Stomach (tissue), 9 donors: ENCODE data around the gene MT1G. TPM values are rescaled to one million over a fixed set of nuclear protein-coding genes. Genes with fewer than 3 reads are reported as not detected.

ENCODE experiments used
- DNase-seq, 2 donors: peaks; one replicate each; pipeline versions ENCODE4 v3.0.0 to v3.0.0-alpha.2; 2013 to 2019
- H3K27ac ChIP-seq, 5 donors: fragments of 200-600 bp in 4 of 5; sonication (generic) in 4 of 5; one replicate each; pipeline ENCODE4 v1.5.1; 2013 to 2019; ENCODE audit warnings: mild to moderate bottlenecking in 1 of 5, moderate library complexity in 1 of 5
- H3K27me3 ChIP-seq, 3 donors: fragments of 200-600 bp; sonication (generic); one replicate each; pipeline ENCODE4 v1.5.1; 2017 to 2019; ENCODE audit warnings: mixed run types in 1 of 3
- H3K36me3 ChIP-seq, 4 donors: fragments of 200-600 bp; sonication (generic); 1 replicate in 3 of 4; 2 replicates in 1 of 4; pipeline ENCODE4 v1.5.1; 2016 to 2019
- H3K4me1 ChIP-seq, 4 donors: fragments of 200-600 bp; sonication (generic); one replicate each; pipeline ENCODE4 v1.5.1; 2016 to 2019
- H3K4me3 ChIP-seq, 4 donors: fragments of 200-600 bp; sonication (generic) in 3 of 4; one replicate each; pipeline ENCODE4 v1.5.1; 2016 to 2019; ENCODE audit warnings: mild to moderate bottlenecking in 1 of 4
- H3K9me3 ChIP-seq, 4 donors: fragments of 200-600 bp; sonication (generic); one replicate each; pipeline ENCODE4 v1.5.1; 2016 to 2019
- EP300 ChIP-seq: sonication (generic); formaldehyde crosslinking; IDR thresholded peaks from one replicate; pipeline ENCODE4 v1.6.1; 2017; ENCODE audit warnings: antibody characterized with exemption
- POLR2A ChIP-seq, 4 donors: fragments of 450-650 bp; IDR thresholded peaks; one replicate each; pipeline ENCODE4 v1.6.1; 2016; ENCODE audit warnings: antibody characterized with exemption in 4 of 4, control low read depth in 2 of 4, mild to moderate bottlenecking in 1 of 4, moderate library complexity in 1 of 4
- POLR2AphosphoS5 ChIP-seq, 3 donors: sonication (generic); formaldehyde crosslinking; IDR thresholded peaks; one replicate each; pipeline ENCODE4 v1.6.1; 2016; ENCODE audit warnings: antibody characterized with exemption in 3 of 3
- WGBS, 5 donors: extraction: QIAGEN DNeasy Blood & Tissue Kit in 3 of 5; methylation state at CpG; one replicate each; pipeline versions ENCODE4 v1.1.5 to v1.1.7; 2013 to 2018; 5-methylcytosine and 5-hydroxymethylcytosine counted together
- intact Hi-C: fragments of 100-400 bp; cut with DNase I; formaldehyde crosslinking; loops from one replicate; pipeline ENCODE4 v1.15.1; 2023; ENCODE audit warnings: low total_unique reads
- polyA plus RNA-seq, 3 donors: library from polyadenylated mRNA; stranded (reverse); fragments of 200-250 nt; gene quantifications; one replicate each; pipeline ENCODE4 v1.2.3, GENCODE V29; 2013
- total RNA-seq, 5 donors: library from RNA; depleted of rRNA; stranded (reverse); fragments of >200 nt; gene quantifications; one replicate each; pipeline versions ENCODE4 v1.1.0 to v1.2.3, GENCODE V29; 2014 to 2016
- TF ChIP-seq, protein P1 (sequence below), 7 experiments: fragments of 450-650 bp in 4 of 7; fragments of 200-600 bp in 3 of 7; sonication (generic) in 3 of 7; IDR thresholded peaks; one replicate each; pipeline ENCODE4 v1.5.1; 2016 to 2019; ENCODE audit warnings: antibody characterized with exemption in 7 of 7, control low read depth in 2 of 7, mild to moderate bottlenecking in 1 of 7
- donor health status: healthy with polysubstance abuse.
- donor health status: Bipolar disorder and iron deficiency.
- donor health status: healthy.

MT1G gene
- total and polyA plus RNA-seq, 8 donors: 174 to 4,171 (median 873) TPM; not detected in 2

DNA sequence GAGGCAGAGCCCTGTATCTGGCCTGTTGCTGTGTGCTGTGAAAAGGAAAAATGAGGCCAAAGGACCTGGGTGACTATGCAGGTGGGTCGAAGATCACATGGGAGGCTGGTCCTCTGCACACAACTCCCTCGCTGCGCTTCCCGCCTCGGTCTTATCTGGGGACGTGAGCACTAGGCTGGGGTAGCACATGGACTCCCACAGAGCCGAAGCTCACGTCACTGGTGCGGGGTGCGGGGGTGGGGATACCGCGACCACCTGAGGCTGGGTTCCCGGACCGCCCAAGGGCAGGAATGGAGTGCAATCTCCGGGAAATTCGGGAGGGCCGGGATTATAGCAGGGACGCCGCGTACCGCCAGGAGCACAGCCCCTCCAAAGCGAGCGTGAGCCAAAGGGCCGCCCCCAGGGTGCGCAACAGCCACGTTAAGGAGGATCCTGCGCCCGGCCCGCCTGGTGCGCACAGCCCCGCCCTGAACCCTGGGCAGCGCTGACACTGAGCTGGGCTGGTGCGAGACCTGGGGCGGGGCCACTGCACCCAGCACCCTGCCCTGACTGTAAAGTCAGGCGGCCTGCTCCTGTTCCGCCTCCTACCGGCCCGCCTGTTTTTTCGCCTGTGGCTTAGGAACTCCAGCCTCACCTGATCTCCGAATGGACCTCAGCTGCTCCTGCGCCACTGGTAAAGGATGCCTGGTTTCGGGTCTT, 24.6 kb downstream of the MT1G start:
- H3K4me3 ChIP-seq: peak overlapping the region; percentile 33 to 47 (median 41)
- H3K27me3 ChIP-seq: peaks cover 0 to 83% (median 14%) of the 10 kb centered on the region in 3 donors
- no peak for TF ChIP-seq POLR2A (IDR thresholded peaks at IDR 0.05)
- TF ChIP-seq, protein P1, sequence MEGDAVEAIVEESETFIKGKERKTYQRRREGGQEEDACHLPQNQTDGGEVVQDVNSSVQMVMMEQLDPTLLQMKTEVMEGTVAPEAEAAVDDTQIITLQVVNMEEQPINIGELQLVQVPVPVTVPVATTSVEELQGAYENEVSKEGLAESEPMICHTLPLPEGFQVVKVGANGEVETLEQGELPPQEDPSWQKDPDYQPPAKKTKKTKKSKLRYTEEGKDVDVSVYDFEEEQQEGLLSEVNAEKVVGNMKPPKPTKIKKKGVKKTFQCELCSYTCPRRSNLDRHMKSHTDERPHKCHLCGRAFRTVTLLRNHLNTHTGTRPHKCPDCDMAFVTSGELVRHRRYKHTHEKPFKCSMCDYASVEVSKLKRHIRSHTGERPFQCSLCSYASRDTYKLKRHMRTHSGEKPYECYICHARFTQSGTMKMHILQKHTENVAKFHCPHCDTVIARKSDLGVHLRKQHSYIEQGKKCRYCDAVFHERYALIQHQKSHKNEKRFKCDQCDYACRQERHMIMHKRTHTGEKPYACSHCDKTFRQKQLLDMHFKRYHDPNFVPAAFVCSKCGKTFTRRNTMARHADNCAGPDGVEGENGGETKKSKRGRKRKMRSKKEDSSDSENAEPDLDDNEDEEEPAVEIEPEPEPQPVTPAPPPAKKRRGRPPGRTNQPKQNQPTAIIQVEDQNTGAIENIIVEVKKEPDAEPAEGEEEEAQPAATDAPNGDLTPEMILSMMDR (IDR thresholded peaks at IDR 0.05): peak in 4 of 7 experiments; percentile 17 to 58 (median 42)
- peak; percentile 61 for TF ChIP-seq EP300
- peak in 1 of 3 donors; percentile 78 for TF ChIP-seq POLR2AphosphoS5 (IDR thresholded peaks at IDR 0.05)

GRCh38 chr16:56641166-56641565, 26.7 kb downstream of the MT1G start:
- WGBS, 5 donors: 91 to 100% (median 95%) methylated on average over 2 of the region's 2 CpGs
- no peak overlapping the region for H3K27ac ChIP-seq
- peaks cover 0 to 84% (median 8%) of the 10 kb centered on the region in 3 donors for H3K27me3 ChIP-seq

More for the DNA sequence above, 24.6 kb downstream of the MT1G start:
- peak overlapping the region; percentile 65 to 80 (median 74) for H3K27ac ChIP-seq
- H3K9me3 ChIP-seq: no peaks in the 10 kb centered on the region
- peaks cover 23 to 44% (median 37%) of the 10 kb centered on the region in 4 donors for H3K4me1 ChIP-seq
- intact Hi-C loops: no loop called here
- WGBS, 5 donors: 3 to 10% (median 4%) methylated on average over 29 to 42 of the region's 42 CpGs
- H3K36me3 ChIP-seq: no peaks in the 10 kb centered on the region
- DNase-seq: peak; percentile 89 to 90

DNA sequence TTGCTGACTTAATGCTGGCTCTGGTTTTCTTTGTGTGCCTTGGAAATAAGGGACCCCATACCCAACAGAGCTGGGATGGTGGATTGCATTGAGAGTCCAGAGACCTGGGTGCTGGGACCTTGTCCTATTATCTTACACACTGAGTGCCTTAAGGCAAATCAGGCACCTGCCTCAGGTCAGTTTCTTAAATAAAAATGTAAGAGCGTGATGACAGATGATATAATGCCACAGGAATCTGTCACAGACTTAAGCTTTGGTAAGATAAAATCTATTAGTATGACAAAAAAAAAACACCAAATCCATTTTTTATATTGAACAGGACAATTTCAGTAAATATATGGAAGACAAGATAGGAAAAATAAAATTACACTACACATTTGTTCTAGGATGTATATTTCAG, 27.8 kb downstream of the MT1G start:
- intact Hi-C loops: no loop called here
- Histone ChIP-seq H3K27me3 (peaks cover 0 to 84% (median 14%) of the 10 kb centered on the region in 3 donors), H3K27ac (no peak overlapping the region), H3K4me1 (peaks cover 28 to 62% (median 52%) of the 10 kb centered on the region in 4 donors), H3K36me3 (no peaks in the 10 kb centered on the region), H3K4me3 (no peak overlapping the region), H3K9me3 (no peaks in the 10 kb centered on the region)
- no peak for DNase-seq
- no peak for TF ChIP-seq POLR2AphosphoS5 (IDR thresholded peaks at IDR 0.05)
- TF ChIP-seq EP300: no peak
- no peak for TF ChIP-seq POLR2A (IDR thresholded peaks at IDR 0.05)
- TF ChIP-seq, protein P1 (IDR thresholded peaks at IDR 0.05): no peak
- 85 to 100% (median 95%) methylated on average over 1 of the region's 1 CpG for WGBS, 5 donors

More at GRCh38 chr16:56641166-56641565, 26.7 kb downstream of the MT1G start:
- DNase-seq: no peak
- TF ChIP-seq, protein P1 (IDR thresholded peaks at IDR 0.05): no peak
- TF ChIP-seq POLR2A (IDR thresholded peaks at IDR 0.05) (no peak), POLR2AphosphoS5 (IDR thresholded peaks at IDR 0.05) (no peak)
- peaks cover 23 to 52% (median 44%) of the 10 kb centered on the region in 4 donors for H3K4me1 ChIP-seq
- intact Hi-C loops: no loop called here
- H3K9me3 ChIP-seq: no peaks in the 10 kb centered on the region
- H3K36me3 ChIP-seq: no peaks in the 10 kb centered on the region
- no peak overlapping the region for H3K4me3 ChIP-seq

- Histone ChIP-seq H3K4me1 (peaks cover 31 to 66% (median 53%) of the 10 kb centered on the region in 4 donors), H3K4me3 (peak overlapping the region in 3 of 4 donors; percentile 46 to 52 (median 49)), H3K27ac (peak overlapping the region; percentile 60 to 85 (median 80)), H3K36me3 (no peaks in the 10 kb centered on the region), H3K9me3 (no peaks in the 10 kb centered on the region), H3K27me3 (peaks cover 0 to 84% (median 11%) of the 10 kb centered on the region in 3 donors)
- TF ChIP-seq POLR2AphosphoS5 (IDR thresholded peaks at IDR 0.05) (no peak), EP300 (no peak)
- TF ChIP-seq, protein P1 (IDR thresholded peaks at IDR 0.05): no peak
- WGBS, 5 donors: 25 to 63% (median 44%) methylated on average over 1 of the region's 1 CpG
- no peak for DNase-seq
- intact Hi-C loops: no loop called here
Measured at GRCh38 chr16:56639045-56639444, 28.8 kb downstream of the MT1G start.
